Stimulated activated CD8-positive, alpha-beta memory T cell treated with anti-CD3 and anti-CD28 coated beads, Interleukin-7, amount 100 ng/mL, for 4 hours (primary cell): ENCODE measurements around the gene TMEM214.
A peak's percentile ranks its signal among the peaks of the same experiment; 100 is the strongest.

ENCODE experiments used
- DNase-seq, 2 donors: peaks; one replicate each; pipeline ENCODE4 v3.0.0-alpha.2; 2020; ENCODE audit warnings: low read depth in 2 of 2

TMEM214 gene

DNA sequence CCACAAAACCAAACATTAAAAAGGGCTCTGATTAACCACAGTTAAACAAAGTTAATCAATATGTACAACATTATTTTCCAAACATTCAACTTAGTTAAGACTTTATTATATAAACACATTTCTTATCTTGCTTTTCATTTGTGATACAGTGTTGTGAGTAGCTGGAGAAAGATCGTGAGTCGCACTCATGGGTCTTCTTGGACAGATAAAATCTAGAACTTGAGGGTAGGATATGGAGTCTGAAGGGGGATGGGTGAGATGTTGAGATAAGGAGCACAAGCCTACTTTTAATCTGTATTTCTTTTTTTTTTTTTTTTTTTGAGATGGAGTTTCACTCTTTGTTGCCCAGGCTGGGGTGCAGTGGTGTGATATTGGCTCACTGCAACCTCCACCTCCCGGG is 22.6 kb upstream of the TMEM214 start:
- DNase-seq: no peak

DNA sequence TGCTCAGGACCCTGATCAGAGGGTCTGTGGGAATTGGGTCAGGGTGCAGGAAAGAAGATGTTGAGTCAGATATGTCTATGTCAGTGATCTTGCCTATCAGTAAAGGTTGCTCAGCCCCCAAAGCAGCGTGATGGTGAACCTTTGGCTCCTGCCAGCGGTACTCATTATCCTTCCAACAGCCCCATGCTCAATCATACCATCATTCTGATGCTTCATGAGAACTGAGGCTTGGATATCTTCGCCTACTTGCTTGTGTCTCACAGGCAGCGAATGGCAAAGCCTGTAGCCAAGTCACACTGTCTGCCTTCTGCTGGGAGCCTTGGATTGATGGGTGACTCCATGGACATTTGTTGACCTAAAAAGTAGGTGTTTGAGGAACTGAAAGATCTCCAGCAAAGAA is 19.0 kb upstream of the TMEM214 start:
- no peak for DNase-seq

DNA sequence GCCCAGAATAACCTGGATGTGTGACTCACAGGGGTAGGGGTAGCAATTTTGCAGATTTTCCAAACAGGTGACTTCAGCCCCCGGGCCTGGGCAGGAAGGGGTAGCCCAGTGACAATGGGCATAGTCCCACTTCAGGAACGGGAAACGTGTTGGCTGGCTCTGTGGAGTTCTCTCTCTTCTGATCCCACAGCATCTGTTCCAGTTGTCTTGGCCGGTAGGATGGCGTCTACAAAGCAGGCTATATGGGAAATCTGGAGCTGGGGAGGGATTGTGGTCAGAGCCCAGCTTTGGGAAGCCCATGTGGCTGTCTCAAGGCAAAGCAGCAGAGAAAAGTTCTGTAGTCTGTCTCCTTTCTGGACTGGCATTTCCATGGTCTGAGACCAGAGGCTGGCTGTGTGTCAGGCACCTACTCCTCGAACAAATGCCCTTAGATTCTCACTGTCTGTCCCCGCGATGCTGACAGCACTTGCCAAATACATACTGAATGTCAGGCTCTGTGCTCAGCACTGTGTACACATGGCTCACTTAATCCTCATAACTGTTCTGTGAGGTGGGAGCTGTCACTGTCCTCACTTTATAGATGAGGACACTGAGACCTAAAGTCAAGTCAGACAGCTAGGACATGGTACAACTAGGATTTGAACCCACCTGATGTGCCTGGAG is 17.9 kb upstream of the TMEM214 start:
- no peak for DNase-seq

DNA sequence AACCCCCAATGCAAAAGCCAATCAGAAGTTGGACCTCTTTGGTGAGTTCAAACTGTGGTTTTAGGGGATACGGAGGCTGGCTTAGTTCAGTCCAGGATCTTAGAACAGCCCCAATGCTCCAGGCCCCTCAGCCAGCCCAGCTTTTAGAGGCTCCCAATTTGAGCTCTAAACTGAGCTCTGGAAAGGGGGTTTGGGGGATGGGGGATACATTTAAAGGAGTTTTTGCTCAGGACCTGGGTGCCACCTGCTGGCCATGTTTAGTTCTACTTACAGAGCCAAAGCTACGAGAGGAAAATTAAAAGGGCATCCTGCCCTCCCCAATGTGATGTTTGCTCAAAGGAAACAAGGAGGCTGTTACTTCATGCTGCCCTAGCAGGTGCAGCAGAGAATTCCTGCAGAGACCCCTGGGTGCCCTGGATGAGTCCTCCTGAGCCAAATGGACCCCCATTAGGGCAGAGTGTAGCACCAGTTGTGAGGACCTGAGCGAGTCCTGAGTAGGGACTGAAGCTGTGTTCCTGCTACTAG is 15.9 kb upstream of the TMEM214 start:
- peak in 1 of 2 donors; percentile 8 for DNase-seq

DNA sequence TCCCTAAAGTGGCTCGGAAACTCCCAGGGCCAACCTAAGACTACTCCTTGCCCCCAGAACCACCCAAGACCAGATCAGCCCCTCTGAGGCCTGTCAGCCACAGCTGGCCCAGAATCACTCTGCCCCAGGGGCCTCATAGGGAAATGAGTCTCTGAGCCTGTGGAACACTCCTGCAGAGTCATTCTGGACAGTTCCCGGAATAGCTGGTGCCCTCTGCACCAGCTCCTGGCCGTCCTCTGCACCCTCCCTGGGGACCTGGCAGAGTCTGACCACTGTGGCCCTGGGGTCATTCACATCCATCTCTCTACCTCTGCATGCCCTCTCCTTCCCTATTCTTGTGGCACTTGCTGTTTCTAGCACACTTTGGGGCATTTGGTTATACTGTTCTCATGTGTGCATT is 14.6 kb upstream of the TMEM214 start:
- no peak for DNase-seq

DNA sequence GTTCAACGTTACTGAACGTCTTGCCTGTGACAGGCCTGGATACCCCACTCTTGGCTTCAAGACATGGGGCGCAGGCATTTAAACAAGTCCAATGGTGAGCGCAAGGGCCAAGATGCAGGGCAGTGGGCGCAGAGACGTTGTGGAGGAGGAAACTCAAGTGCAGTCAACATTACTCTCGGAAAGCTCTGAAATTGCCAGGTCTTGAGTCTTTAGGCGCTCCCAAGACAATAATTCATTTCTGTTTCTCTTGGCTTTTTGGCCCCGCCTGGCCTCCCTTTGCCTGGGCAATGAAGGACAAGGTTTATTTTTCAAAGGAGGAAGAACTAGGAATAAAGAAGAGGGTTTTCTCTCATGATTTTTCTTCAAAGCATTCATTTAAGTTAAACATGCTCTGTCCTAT is 13.3 kb upstream of the TMEM214 start:
- DNase-seq: no peak

DNA sequence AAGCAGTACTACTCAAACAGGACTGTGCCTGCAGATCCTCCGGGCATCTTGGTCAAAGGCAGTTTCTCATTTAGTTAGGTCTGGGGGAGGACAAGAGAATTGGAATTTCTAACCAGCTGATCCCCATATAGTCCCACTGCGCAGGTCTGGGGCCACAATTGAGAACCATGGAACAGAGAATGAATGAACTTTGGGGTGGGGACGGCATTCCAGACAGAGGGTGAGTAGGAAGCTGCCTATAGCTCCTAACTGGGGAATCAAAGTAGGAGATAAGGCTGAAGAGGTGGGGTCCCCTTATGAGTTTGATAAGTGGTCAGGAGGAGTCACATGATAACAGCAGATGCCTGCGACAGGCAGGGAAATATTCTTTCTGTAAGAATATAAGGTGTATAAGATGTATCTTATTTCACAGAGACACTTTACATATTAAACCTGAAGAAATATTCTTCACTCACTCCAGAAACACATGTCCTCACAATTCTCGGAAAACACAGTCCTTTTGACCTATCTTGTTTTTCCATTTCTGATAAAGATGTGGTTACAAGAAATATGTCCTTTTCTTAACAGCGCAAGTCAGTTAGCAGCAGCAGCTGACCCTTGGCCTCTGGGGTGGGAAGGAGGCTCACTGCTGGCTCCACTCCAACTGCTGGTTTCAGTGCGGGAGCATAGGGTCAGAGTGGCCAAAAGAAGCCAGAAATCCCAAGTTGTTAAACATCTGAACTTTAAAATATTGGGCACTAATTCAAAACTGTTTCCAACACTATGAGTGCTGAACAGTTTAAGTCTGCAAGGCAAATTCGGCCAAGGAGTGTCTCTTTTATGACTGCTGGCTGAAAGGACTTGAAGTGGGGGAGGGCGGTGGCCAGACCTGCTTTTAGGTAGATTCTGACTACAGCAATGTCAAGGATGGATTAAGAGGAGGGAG is 12.6 kb upstream of the TMEM214 start:
- DNase-seq: no peak

DNA sequence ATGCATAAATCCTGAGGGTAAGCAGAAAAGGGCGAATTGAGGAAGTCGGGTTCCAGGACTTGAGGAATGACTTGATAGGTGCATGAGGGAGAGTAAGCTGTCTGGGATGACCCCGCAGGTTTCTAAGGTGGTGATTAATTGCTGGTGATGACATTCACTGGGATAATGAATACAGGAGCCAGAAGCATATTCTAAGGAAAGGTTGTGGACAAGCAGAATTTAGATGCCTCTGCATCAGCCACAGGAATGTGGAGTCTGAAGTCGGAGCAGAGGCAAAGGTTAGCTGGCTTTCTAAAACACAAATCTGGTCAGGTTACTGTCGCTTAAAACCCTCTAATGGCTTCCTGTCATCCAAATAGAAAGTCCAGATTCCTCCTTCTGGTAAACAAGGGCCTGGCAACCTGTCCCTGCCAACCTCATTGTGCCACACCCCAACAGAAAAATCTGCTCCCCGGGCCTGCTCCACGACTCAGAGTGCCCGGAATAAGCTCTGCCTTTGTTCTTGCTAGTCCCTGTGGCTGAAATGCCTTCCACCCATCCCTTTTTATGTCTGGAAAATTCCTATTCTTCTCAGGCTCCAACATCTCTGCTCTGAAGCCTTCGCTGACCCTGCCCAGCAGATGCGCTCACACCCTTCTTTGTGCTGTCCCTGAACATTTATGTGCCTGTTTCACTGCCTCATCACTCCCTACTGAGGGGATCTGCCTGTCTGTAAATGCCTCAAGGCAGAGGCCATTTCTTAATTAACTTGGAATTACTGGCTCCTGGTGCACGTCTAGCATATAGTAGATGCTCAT is 11.3 kb upstream of the TMEM214 start:
- DNase-seq: no peak

DNA sequence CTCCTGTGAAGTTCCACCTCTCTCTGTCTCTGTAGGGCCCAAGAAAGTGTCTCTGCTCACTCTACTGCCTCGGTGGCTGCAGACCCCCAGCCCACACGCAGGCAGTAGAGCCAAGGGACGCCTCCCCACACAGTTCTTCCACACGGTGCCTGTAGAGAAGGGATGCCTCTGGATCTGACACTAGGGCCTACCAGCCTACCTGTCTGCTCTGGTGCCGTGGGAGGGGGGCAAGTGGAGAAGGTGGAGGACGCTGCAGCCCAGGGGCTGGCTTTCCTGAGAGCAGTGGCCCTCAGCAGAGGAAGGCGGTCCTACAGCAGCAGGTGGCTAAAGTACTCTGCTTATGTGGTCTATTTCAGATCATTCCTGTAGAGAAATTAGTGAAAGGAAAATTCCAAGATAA is 9.0 kb upstream of the TMEM214 start:
- no peak for DNase-seq

DNA sequence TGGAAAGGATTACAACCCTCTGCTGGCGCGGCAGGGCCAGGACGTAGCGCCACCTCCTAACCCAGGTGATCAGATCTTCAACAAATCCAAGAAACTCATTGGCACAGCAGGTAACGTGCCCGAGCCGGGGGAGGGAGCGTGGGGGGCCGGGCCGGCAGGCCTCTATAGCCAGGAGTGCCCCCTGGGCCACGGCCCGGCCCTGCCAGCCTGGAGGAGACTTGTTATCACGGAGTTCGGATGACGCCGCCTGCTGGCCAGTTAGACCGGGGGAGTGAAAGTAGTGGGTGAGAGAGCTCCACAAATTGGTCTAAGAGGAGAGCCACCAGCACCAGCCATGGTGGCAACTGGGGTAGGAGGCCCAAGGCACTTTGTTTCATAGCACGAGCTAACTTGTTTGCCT is 8.6 kb upstream of the TMEM214 start:
- no peak for DNase-seq

DNA sequence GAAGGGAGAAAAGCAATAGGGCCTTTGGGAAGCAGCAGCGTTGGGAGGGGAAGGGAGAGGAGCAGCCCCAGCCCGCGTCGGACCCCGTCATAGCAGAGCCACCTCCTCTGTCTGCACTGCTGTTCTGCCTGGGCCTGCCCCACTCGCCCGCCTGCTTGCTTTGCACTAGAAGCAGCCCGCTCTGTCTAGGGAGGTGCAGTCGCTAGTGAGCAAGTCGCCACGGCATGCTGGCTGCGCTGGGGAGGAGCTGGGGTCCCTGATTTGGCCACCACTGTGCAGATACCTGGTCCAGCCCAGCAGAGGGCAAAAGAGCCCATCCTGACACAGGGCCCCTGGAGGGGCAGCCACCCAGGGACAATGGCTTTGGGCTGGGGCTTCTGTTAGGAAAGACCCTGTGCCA is 8.0 kb upstream of the TMEM214 start:
- no peak for DNase-seq

DNA sequence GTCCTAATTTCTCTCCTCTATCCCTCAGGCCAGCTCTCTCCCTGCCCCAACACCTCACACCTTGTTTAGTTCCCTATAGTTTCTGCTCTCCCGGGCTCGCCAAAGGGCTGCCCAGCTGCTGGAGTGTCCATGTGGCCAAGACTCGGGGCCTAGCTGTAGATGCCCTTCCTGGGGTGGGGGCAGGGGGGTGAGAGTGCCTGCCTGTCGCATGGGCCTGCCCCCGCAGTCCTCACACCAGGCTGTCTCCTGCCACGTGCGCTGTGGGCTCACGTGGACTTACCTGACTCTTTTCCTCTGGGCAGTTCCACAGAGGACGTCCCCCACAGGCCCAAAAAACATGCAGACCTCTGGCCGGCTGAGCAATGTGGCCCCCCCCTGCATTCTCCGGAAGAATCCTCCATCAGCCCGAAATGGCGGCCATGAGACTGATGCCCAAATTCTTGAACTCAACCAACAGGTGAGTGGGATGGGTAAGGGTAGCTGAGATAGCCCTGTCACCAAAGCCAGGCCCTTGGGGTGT is 7.4 kb upstream of the TMEM214 start:
- no peak for DNase-seq

DNA sequence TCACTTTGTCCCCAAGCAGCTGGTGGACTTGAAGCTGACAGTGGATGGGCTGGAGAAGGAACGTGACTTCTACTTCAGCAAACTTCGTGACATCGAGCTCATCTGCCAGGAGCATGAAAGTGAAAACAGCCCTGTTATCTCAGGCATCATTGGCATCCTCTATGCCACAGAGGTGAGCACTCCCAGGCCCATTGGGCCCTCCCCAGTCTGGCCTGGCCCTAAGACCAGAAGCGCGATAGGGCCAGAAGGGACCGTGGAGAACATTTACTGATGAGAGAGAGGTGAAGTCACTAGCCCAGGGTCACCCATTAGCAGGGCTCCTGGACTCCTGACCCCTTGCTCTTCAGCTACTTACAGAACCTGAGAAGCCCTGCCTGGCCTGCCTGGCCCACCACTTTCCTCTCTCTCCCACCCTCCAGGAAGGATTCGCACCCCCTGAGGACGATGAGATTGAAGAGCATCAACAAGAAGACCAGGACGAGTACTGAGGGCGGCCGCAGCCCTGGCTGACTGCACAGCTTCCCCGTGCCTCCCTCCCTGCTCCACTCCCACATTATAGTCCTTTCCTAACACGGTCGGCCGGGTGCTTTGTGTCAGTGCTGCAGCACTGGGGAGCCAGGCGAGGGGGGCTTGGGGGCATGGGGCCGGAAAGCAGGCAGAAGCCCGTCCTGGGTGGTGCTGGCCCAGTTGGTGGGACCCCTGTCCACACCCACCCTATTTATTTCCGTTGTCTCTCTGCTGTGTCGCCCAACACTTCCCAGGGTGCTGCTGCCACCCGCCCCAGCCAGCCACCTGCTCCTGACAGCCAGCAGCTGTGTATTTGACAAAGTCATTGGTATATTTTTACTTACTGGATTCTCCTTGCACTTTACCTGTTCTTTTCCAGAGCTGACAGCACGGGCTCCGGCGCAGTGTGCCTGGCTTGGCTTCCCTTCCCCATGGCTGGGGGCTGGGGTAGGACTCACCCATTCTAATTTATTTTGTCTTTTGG is 6.6 kb upstream of the TMEM214 start:
- no peak for DNase-seq

DNA sequence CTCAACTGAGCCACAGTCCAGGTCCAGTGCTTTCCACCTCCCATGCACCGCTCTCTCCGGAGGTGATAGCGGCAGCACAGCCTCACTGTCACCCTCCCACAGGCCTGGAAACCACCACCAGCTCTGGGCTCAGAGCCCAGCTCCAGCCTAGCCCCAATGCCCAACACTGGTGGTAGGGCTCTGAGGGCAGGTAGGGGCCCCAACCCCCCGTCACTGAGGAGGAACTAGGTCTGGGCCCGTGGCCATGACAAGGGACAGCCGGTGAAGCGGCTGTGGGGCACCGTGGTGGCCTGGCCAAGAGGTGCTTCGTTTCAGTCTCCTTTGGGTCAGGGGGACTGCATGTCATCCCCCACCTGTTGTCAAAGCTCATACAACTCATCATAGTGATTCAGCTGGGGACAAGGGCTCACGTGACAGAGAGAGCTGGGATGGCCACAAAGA is 5.5 kb upstream of the TMEM214 start:
- DNase-seq: no peak

DNA sequence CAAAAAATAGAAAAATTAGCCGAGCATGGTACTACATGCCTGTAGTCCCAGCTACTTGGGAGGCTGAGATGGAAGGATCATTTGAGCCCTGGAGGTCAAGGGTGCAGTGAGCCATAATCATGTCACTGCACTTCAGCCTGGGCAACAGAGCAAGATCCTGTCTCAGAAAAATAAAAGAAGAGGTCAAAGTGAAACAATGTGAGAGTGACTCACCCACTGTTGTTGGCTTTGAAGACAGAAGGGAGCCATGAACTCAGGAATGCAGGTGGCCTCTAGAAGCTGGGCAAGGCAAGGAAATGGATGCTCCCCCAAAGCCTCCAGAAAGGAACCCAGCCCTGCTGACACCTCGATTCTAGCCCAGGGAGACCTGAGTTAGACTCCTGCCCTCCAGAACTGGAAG is 3.7 kb upstream of the TMEM214 start:
- no peak for DNase-seq

DNA sequence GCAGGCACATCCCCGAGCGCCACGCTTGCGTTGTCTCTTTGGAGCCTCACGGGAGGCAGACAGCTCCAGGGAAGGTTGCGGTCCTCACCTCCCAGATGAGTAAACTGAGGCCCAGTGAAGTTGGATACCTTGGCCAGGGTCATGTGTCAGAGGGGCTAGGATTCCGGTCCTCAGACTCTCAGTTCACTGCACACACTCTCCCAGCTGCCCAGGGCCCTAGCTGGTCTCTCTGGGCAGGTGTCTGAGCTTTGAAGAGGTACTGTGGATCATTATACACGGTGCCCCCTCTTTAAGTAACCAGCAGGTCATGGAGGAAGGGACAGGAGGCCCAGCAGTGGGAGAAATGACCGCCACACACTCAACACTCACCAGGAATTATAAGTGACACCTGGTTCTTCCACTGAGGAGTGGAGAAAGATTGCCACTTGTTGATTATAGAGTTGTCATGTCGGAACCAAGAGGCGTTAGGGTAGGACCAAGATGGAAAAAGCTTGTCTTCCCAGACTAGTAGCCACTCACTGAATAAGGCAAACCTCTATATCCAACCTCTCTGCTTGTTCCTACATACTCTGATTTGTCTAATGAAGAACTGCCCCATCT is 588 bp downstream of the TMEM214 start:
- no peak for DNase-seq

DNA sequence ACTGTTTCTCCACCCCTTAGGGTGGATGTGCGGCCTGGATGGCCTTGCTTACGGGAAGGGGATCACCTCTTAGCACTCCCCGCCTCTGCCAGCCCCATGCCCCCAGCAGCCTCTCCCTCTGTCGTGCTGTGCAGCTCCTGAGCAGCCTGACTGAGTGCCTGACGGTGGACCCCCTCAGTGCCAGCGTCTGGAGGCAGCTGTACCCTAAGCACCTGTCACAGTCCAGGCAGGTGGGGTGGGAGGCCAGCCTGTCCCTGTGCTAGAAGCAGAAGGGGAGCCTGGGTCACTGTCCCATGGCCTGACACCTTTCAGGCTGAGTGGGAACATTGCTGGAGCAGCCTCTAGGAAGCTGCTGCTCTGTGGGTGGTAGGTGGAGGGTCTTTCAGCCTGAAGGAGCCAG is 5.2 kb downstream of the TMEM214 start:
- DNase-seq: no peak

DNA sequence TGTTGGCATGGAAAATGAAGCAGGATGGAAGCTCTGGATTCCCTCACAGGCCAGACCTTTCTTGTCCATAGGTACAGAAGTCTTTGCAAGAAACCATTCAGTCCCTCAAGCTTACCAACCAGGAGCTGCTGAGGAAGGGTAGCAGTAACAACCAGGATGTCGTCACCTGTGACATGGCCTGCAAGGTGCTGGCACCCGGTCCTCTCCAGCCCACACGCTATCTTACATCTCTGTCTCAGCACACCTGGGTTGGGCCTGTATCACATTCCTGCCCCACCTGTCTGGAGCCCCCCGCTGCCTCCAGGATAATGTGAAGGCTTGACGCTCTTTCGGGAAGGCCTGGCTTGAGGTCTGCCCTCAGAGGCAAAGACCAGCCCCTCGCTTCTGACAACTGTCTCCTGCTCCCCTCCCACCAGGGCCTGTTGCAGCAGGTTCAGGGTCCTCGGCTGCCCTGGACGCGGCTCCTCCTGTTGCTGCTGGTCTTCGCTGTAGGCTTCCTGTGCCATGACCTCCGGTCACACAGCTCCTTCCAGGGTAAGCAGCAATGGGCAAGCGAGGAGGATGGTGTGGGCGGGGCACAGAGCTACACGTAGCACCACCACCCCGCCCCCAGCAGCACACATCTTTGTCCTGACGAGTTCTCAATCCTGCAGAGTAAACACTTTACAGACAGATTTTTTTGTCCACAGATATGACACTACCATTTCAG is 6.0 kb downstream of the TMEM214 start:
- no peak for DNase-seq

DNA sequence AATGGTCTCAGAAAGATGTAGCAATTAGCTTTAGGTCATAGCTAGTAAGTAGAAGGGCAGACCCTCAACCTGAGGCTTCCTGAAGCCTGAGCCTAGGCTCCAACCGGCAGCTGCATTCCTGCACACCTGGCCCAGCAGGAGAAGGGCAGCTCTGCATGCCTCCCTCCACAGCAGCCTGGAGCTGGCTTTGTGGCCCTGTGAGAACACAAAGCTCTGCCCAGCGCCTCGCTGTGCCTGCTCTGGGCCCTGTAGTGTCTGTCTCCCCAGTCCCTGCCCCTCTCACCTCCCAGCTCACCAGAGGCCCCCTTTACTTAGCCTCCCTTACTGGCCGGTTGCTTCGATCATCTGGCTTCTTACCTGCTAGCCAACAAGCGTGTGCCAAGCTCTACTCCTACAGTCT is 6.7 kb downstream of the TMEM214 start:
- no peak for DNase-seq

DNA sequence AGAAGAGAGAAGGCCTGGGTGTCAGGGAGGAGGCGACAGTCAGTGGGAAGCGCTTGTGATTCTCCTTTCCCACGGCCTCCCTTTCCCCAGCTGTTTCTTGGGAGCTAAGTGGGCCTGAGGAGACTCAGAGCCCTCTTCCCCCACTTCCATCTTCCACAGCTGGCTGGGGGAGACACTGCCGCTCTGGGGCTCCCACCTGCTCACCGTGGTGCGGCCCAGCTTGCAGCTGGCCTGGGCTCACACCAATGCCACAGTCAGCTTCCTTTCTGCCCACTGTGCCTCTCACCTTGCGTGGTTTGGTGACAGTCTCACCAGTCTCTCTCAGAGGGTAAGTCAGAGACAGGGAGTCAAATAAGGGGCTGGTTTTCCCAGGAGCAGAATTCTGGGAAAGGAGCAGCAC is 7.1 kb downstream of the TMEM214 start:
- no peak for DNase-seq
